Measurements from ENCODE around the gene ITGA11.

The ITGA11 gene

GRCh38 chr15:68445351-68445750 lies 13.4 kb upstream of the ITGA11 start:
- DNase-seq (ENCODE audit: low read depth in 2 of 2) = no peak

GRCh38 chr15:68444336-68444735 lies 12.4 kb upstream of the ITGA11 start:
- DNase-seq (ENCODE audit: low read depth in 2 of 2) = no peak

GRCh38 chr15:68442903-68443302 lies 10.9 kb upstream of the ITGA11 start:
- DNase-seq (ENCODE audit: low read depth in 2 of 2) = no peak

- DNase-seq (ENCODE audit: low read depth in 2 of 2) = no peak
These were observed 10.1 kb upstream of the ITGA11 start for GRCh38 chr15:68442041-68442440.

- DNase-seq (ENCODE audit: low read depth in 2 of 2) = no peak
These were observed 9.2 kb upstream of the ITGA11 start for GRCh38 chr15:68441045-68441743.

- no peak for DNase-seq (ENCODE audit: low read depth in 2 of 2)
These were observed 8.2 kb upstream of the ITGA11 start for GRCh38 chr15:68440136-68440535.

GRCh38 chr15:68439506-68439905 lies 7.5 kb upstream of the ITGA11 start:
- DNase-seq (ENCODE audit: low read depth in 2 of 2) = no peak

GRCh38 chr15:68436680-68437079 lies 4.7 kb upstream of the ITGA11 start:
- DNase-seq (ENCODE audit: low read depth in 2 of 2) = no peak

GRCh38 chr15:68435966-68436365 lies 4.0 kb upstream of the ITGA11 start:
- DNase-seq (ENCODE audit: low read depth in 2 of 2) = no peak

GRCh38 chr15:68434021-68434420 lies 2.1 kb upstream of the ITGA11 start:
- no peak for DNase-seq (ENCODE audit: low read depth in 2 of 2)

GRCh38 chr15:68433551-68433950 lies 1.6 kb upstream of the ITGA11 start:
- no peak for DNase-seq (ENCODE audit: low read depth in 2 of 2)

GRCh38 chr15:68432441-68433064 lies 590 bp upstream of the ITGA11 start:
- no peak for DNase-seq (ENCODE audit: low read depth in 2 of 2)

GRCh38 chr15:68431037-68431791 lies 749 bp downstream of the ITGA11 start:
- DNase-seq (ENCODE audit: low read depth in 2 of 2) = no peak

- DNase-seq (ENCODE audit: low read depth in 2 of 2) = no peak
These were observed 1.4 kb downstream of the ITGA11 start for GRCh38 chr15:68430471-68431036.

GRCh38 chr15:68429691-68430470 lies 2.1 kb downstream of the ITGA11 start:
- DNase-seq (ENCODE audit: low read depth in 2 of 2) = no peak

GRCh38 chr15:68428431-68428940 lies 3.5 kb downstream of the ITGA11 start:
- DNase-seq (ENCODE audit: low read depth in 2 of 2) = no peak

GRCh38 chr15:68427963-68428362 lies 4.0 kb downstream of the ITGA11 start:
- no peak for DNase-seq (ENCODE audit: low read depth in 2 of 2)

- DNase-seq (ENCODE audit: low read depth in 2 of 2) = no peak
These were observed 4.6 kb downstream of the ITGA11 start for GRCh38 chr15:68427366-68427765.

- no peak for DNase-seq (ENCODE audit: low read depth in 2 of 2)
These were observed 5.8 kb downstream of the ITGA11 start for GRCh38 chr15:68426116-68426515.

- DNase-seq (ENCODE audit: low read depth in 2 of 2) = no peak
These were observed 6.4 kb downstream of the ITGA11 start for GRCh38 chr15:68425428-68426060.

GRCh38 chr15:68424754-68425390 lies 7.1 kb downstream of the ITGA11 start:
- no peak for DNase-seq (ENCODE audit: low read depth in 2 of 2)
